ENCODE data around the gene PRSS12.

Gene PRSS12

DNA sequence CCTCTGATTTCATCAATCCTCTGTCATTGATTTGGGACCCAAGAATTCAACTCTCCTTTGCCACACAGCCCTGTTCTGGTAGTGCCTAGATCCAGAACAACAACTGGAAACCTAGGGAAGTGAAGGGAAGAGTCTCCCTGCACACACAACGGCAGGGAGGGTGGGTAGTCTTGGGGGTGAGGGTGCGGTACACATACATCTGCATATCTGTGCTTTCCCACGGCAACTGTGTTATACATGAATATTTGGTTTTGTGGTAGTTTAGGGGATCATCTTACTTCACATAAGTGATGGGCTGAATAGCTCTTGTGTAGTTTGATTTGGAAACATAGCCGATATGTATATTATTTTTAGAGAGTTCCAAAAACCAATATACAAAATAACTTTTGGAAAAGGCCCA, 3.3 kb upstream of the PRSS12 start:
- Histone ChIP-seq H3K4me1 (ENCODE audit: insufficient read depth, low read length) (no peaks in the 10 kb centered on the region), H3K27me3 (ENCODE audit: control insufficient read depth in 1 of 2, insufficient read depth in 2 of 2, low read length in 2 of 2) (peaks cover 25 to 44% of the 10 kb centered on the region in 2 donors), H3K4me3 (ENCODE audit: low read depth in 1 of 2, low read length in 2 of 2) (no peak overlapping the region), H3K27ac (ENCODE audit: low read depth, low read length) (no peak overlapping the region), H3K9me3 (ENCODE audit: low read length) (no peaks in the 10 kb centered on the region), H3K9ac (ENCODE audit: low read length) (no peak overlapping the region), H3K36me3 (ENCODE audit: insufficient read depth, low read length) (no peaks in the 10 kb centered on the region)

DNA sequence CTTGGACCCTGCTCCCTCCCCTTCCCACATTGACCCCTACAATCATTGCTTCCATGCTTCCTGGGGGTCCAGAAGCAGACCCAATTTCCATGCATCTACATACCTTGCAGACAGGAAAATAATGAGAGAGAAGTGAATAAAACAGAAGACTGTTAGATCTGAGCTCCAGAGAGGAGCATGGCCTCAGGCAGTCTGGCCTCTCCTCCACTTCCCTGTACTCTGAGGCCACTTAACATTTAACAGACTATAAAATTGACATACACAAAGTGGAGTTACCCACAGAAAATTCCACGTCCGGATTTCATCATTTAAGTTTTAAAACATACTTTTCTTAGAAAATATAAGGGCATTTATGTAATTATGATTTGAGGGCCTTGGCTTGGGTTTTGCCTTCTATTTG, 2.1 kb upstream of the PRSS12 start:
- Histone ChIP-seq H3K4me3 (ENCODE audit: low read depth in 1 of 2, low read length in 2 of 2) (no peak overlapping the region), H3K9ac (ENCODE audit: low read length) (no peak overlapping the region), H3K27me3 (ENCODE audit: control insufficient read depth in 1 of 2, insufficient read depth in 2 of 2, low read length in 2 of 2) (peaks cover 25 to 44% of the 10 kb centered on the region in 2 donors), H3K27ac (ENCODE audit: low read depth, low read length) (no peak overlapping the region), H3K4me1 (ENCODE audit: insufficient read depth, low read length) (no peaks in the 10 kb centered on the region), H3K36me3 (ENCODE audit: insufficient read depth, low read length) (no peaks in the 10 kb centered on the region), H3K9me3 (ENCODE audit: low read length) (no peaks in the 10 kb centered on the region)

DNA sequence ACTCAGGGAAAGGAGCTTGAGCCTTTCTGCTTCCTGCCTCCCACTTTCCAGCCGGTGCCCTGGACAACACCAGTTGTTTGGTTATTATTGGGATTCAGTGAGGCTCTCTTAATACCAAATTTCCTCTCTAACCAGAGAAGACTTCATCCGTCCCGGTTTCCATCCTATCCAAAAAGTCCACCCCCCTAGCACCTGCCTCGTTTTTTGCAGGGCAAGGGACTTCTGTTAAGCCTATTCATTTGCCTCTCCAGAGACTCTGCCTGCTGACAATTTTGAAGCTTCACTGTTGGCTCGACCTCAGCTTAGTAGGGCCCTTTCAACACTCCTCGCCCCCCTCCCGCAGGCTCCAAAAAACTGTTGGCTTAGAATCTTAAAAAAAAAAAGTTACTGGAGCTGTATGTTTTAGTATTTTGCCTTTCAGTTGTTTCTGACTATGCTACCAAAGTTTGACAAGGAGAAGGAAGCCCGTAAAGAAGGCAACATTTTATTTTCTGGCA, 779 bp upstream of the PRSS12 start:
- Histone ChIP-seq H3K4me3 (ENCODE audit: low read depth in 1 of 2, low read length in 2 of 2) (peak overlapping the region in 1 of 2 donors; percentile 60), H3K27me3 (ENCODE audit: control insufficient read depth in 1 of 2, insufficient read depth in 2 of 2, low read length in 2 of 2) (peaks cover 25 to 44% of the 10 kb centered on the region in 2 donors), H3K4me1 (ENCODE audit: insufficient read depth, low read length) (no peaks in the 10 kb centered on the region), H3K27ac (ENCODE audit: low read depth, low read length) (no peak overlapping the region), H3K9ac (ENCODE audit: low read length) (no peak overlapping the region), H3K9me3 (ENCODE audit: low read length) (no peaks in the 10 kb centered on the region), H3K36me3 (ENCODE audit: insufficient read depth, low read length) (no peaks in the 10 kb centered on the region)

DNA sequence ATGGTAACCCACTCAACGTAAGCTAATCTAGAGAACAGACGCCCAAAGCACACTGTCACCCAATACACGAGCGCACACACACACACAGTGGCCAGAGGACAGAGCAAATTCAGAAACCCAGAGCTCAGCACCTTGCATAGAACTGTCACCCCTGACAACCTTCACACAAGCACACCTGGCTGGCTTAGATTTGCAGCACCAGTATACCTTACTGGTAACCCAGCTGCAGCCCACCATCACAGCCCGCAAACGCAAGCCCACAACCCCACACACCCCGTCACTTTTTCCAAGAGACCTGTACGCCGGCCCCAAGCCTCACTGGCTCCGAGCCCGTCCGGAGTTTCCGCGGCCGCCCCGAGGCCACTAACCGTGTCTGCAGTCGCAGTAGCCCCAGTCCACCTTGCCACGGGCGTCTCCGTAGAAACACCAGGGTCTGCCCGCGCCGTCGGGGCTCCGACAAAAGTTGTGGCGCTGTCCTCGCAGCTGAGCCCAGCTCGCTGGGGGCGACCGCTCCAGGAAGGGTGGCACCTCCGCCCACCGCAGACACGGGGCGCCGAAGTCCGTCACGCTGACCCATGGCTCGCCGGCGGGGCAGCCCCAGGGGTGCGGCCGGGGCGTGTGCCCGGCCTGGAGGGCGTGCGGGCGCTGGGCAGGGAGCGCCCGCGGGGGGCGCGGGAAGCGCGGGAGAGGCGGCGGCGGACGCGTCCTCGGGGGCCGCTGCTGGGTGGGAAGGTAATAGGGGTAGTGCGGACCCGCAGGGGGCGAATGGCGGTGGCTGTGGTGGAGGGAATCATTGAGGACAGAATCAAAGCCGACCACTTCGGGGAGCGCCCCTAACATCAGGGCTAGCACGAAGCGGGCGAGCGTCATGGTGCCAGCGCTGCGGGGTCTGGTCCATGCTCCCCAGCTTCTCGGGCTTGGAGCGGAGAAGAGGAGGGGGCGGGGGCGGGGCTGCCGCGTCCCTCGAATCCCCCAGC, 664 bp downstream of the PRSS12 start:
- Histone ChIP-seq H3K27me3 (ENCODE audit: control insufficient read depth in 1 of 2, insufficient read depth in 2 of 2, low read length in 2 of 2) (peaks cover 22 to 44% of the 10 kb centered on the region in 2 donors), H3K27ac (ENCODE audit: low read depth, low read length) (no peak overlapping the region), H3K9ac (ENCODE audit: low read length) (no peak overlapping the region), H3K4me3 (ENCODE audit: low read depth in 1 of 2, low read length in 2 of 2) (peak overlapping the region in 1 of 2 donors; percentile 25), H3K4me1 (ENCODE audit: insufficient read depth, low read length) (no peaks in the 10 kb centered on the region), H3K36me3 (ENCODE audit: insufficient read depth, low read length) (no peaks in the 10 kb centered on the region), H3K9me3 (ENCODE audit: low read length) (no peaks in the 10 kb centered on the region)

DNA sequence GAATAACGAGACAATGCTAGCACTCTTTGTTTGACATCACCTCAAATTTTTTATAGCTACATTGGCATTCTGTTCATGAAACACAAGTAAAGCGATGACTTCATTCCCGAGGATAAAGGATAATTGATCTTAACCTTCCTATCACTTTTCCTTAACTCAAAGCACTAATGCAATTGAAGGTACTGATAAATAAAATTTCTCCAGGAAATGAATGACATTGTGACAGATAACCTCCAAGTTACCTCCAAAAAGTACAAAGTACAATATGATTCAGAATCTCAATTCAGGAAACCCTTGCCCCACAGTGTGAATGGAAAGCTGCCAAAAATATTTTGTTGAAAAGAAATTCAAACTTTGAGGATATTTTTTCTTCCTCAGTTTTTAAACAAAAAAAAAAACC, 1.8 kb downstream of the PRSS12 start:
- Histone ChIP-seq H3K9me3 (ENCODE audit: low read length) (no peaks in the 10 kb centered on the region), H3K36me3 (ENCODE audit: insufficient read depth, low read length) (no peaks in the 10 kb centered on the region), H3K27me3 (ENCODE audit: control insufficient read depth in 1 of 2, insufficient read depth in 2 of 2, low read length in 2 of 2) (peaks cover 21 to 44% of the 10 kb centered on the region in 2 donors), H3K9ac (ENCODE audit: low read length) (no peak overlapping the region), H3K4me1 (ENCODE audit: insufficient read depth, low read length) (no peaks in the 10 kb centered on the region), H3K27ac (ENCODE audit: low read depth, low read length) (no peak overlapping the region), H3K4me3 (ENCODE audit: low read depth in 1 of 2, low read length in 2 of 2) (no peak overlapping the region)

DNA sequence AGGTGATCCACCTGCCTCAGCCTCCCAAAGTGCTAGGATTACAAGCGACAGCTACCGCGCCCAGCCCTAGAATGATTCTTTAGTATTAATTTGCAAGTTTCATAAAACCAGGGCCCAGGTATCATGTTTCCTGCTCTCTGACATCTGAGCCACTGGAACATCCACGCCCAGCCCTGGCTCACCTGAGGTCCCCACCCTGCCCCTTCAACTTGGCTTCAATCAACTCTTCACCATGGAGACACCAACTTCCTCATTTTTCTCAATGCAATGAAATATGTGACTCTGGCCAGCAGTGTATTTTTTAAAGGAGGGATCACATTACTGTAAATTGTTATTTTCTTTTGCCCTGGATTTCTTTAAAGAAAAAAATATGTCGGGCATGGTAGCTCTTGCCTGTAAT, 3.9 kb downstream of the PRSS12 start:
- peaks cover 19 to 23% of the 10 kb centered on the region in 2 donors for H3K27me3 ChIP-seq (ENCODE audit: control insufficient read depth in 1 of 2, insufficient read depth in 2 of 2, low read length in 2 of 2)
- no peak overlapping the region for H3K9ac ChIP-seq (ENCODE audit: low read length)
- no peaks in the 10 kb centered on the region for H3K4me1 ChIP-seq (ENCODE audit: insufficient read depth, low read length)
- H3K36me3 ChIP-seq (ENCODE audit: insufficient read depth, low read length) = no peaks in the 10 kb centered on the region
- H3K4me3 ChIP-seq (ENCODE audit: low read depth in 1 of 2, low read length in 2 of 2) = no peak overlapping the region
- H3K27ac ChIP-seq (ENCODE audit: low read depth, low read length) = no peak overlapping the region
- no peaks in the 10 kb centered on the region for H3K9me3 ChIP-seq (ENCODE audit: low read length)

DNA sequence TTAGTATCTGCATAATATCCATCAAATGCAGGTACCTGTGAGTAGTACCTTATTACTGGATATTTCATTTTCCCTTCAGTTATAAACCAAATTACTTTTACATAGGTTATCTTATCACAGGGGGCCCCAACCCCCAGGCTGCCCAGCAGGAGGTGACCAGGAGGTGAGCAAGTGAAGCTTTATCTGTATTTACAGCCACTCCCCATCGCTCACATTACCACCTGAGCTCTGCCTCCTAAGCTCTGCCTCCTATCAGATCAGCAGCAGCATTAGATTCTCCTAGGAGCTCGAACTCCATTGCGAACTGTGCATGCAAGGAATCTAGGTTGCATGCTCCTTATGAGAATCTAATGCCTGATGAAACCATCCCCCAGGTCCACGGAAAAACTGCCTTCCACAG, 6.3 kb downstream of the PRSS12 start:
- Histone ChIP-seq H3K4me3 (ENCODE audit: low read depth in 1 of 2, low read length in 2 of 2) (no peak overlapping the region), H3K9ac (ENCODE audit: low read length) (no peak overlapping the region), H3K27me3 (ENCODE audit: control insufficient read depth in 1 of 2, insufficient read depth in 2 of 2, low read length in 2 of 2) (peaks cover under 1% of the 10 kb centered on the region in 2 donors), H3K36me3 (ENCODE audit: insufficient read depth, low read length) (no peaks in the 10 kb centered on the region), H3K9me3 (ENCODE audit: low read length) (no peaks in the 10 kb centered on the region), H3K4me1 (ENCODE audit: insufficient read depth, low read length) (no peaks in the 10 kb centered on the region), H3K27ac (ENCODE audit: low read depth, low read length) (no peak overlapping the region)

DNA sequence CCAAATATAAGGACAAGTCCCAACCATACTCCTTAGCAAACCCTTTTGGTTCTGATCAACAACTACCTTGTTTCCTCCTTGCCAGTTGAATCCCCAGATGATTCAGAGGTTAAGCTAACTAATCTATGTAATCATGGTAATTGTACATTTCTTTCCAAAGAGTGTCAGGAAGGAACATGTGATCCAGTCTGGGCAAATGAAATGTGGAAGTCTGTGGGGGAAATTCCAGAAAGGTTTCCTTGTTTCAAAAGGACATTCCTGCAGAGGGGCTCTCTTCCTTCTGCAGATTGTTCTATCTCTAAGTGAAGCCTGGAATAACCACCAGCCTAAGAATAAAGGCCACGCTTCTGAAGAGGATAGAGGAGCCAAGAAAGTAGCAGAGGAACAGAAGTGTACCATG, 7.0 kb downstream of the PRSS12 start:
- H3K27me3 ChIP-seq (ENCODE audit: control insufficient read depth in 1 of 2, insufficient read depth in 2 of 2, low read length in 2 of 2) = no peaks in the 10 kb centered on the region
- H3K36me3 ChIP-seq (ENCODE audit: insufficient read depth, low read length) = no peaks in the 10 kb centered on the region
- H3K4me1 ChIP-seq (ENCODE audit: insufficient read depth, low read length) = no peaks in the 10 kb centered on the region
- H3K9ac ChIP-seq (ENCODE audit: low read length) = no peak overlapping the region
- H3K9me3 ChIP-seq (ENCODE audit: low read length) = no peaks in the 10 kb centered on the region
- H3K4me3 ChIP-seq (ENCODE audit: low read depth in 1 of 2, low read length in 2 of 2) = no peak overlapping the region
- H3K27ac ChIP-seq (ENCODE audit: low read depth, low read length) = no peak overlapping the region

DNA sequence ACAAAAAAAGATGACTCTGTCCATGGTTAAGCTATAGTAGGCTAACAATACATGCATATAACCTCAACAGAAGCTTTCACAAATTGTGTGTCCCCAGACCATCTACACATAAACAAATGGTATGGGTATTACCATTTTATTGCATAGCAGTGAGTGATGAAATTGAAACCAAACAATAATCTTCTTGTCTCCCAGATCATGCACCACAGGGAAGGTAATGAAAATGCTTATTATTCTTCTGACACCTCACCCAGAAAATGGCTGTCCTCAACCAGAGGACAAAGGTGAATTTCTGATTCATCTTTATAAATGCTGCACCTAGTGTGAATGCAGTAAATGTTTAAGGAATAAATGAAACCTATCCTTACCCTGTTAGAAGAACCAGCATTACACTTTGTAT, 8.0 kb downstream of the PRSS12 start:
- Histone ChIP-seq H3K27ac (ENCODE audit: low read depth, low read length) (no peak overlapping the region), H3K36me3 (ENCODE audit: insufficient read depth, low read length) (no peaks in the 10 kb centered on the region), H3K4me3 (ENCODE audit: low read depth in 1 of 2, low read length in 2 of 2) (no peak overlapping the region), H3K9me3 (ENCODE audit: low read length) (no peaks in the 10 kb centered on the region), H3K9ac (ENCODE audit: low read length) (no peak overlapping the region), H3K27me3 (ENCODE audit: control insufficient read depth in 1 of 2, insufficient read depth in 2 of 2, low read length in 2 of 2) (no peaks in the 10 kb centered on the region), H3K4me1 (ENCODE audit: insufficient read depth, low read length) (no peaks in the 10 kb centered on the region)

DNA sequence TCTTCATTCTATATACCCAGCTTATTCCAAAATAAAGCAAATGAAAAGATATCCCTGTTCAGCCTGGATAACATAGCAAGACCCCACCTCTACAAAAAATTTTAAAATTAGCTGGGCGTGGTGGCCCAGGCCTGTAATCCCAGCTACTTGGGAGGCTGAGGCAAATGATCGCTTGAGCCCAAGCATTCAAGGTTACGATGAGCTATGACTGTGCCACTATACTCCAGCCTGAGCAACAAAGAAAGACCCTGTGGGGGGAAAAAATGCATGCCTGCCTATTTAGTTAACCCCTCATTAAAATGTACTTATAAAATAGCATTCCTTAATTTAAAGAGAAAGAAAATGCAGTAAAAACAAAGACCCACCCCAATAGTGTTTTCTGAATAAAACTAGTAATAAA, 9.3 kb downstream of the PRSS12 start:
- Histone ChIP-seq H3K27ac (ENCODE audit: low read depth, low read length) (no peak overlapping the region), H3K36me3 (ENCODE audit: insufficient read depth, low read length) (no peaks in the 10 kb centered on the region), H3K4me3 (ENCODE audit: low read depth in 1 of 2, low read length in 2 of 2) (no peak overlapping the region), H3K9me3 (ENCODE audit: low read length) (no peaks in the 10 kb centered on the region), H3K27me3 (ENCODE audit: control insufficient read depth in 1 of 2, insufficient read depth in 2 of 2, low read length in 2 of 2) (no peaks in the 10 kb centered on the region), H3K4me1 (ENCODE audit: insufficient read depth, low read length) (no peaks in the 10 kb centered on the region), H3K9ac (ENCODE audit: low read length) (no peak overlapping the region)

DNA sequence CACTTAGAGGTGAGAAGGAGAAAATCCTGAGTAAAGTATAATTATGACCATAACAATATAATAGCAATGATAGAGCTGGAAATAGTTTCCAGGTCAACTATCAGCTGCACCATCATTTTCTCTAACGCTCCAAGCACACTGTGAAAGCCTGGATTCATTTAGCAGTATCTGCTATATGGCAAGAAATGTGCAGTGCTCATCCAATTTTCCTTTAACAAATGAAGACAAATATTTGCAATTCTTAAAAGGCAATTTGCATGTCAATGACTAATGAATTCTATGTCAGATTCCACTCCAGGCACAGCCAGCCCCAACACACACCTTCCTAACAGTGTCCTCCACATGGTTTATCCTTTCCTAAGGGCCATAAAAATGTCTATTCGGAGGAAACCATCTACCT, 12.7 kb downstream of the PRSS12 start:
- Histone ChIP-seq H3K9me3 (ENCODE audit: low read length) (no peaks in the 10 kb centered on the region), H3K4me1 (ENCODE audit: insufficient read depth, low read length) (no peaks in the 10 kb centered on the region), H3K36me3 (ENCODE audit: insufficient read depth, low read length) (no peaks in the 10 kb centered on the region), H3K9ac (ENCODE audit: low read length) (no peak overlapping the region), H3K27me3 (ENCODE audit: control insufficient read depth in 1 of 2, insufficient read depth in 2 of 2, low read length in 2 of 2) (no peaks in the 10 kb centered on the region), H3K4me3 (ENCODE audit: low read depth in 1 of 2, low read length in 2 of 2) (no peak overlapping the region), H3K27ac (ENCODE audit: low read depth, low read length) (no peak overlapping the region)
